ENCODE data around the gene ARHGAP31. TPM values are rescaled to one million over a fixed set of nuclear protein-coding genes. Genes with fewer than 3 reads are reported as not detected.
"Not testable (repeated sequence)": the region's sequence is repeated elsewhere in the genome, so short reads cannot be mapped to it uniquely, and the experiment has no call there.

The ARHGAP31 gene
- total RNA-seq, 1 donor from 2014 or later: 41.7 TPM

GRCh38 chr3:119364401-119364800, 70.2 kb downstream of the ARHGAP31 start:
- ATAC-seq (no peak), DNase-seq (no peak)
- intact Hi-C loops (cut with micrococcal nuclease): no loop called here

GRCh38 chr3:119365418-119365817, 71.2 kb downstream of the ARHGAP31 start:
- DNase-seq (no peak), ATAC-seq (no peak)
- intact Hi-C loops (cut with micrococcal nuclease): no loop called here

GRCh38 chr3:119367000-119367399, 72.8 kb downstream of the ARHGAP31 start:
- DNase-seq (no peak), ATAC-seq (no peak)
- intact Hi-C loops (cut with micrococcal nuclease): no loop called here

- ATAC-seq: no peak
- DNase-seq: no peak
- intact Hi-C loops (cut with micrococcal nuclease): no loop called here
Measured at GRCh38 chr3:119368298-119368697, 74.1 kb downstream of the ARHGAP31 start.

GRCh38 chr3:119371786-119372185, 77.6 kb downstream of the ARHGAP31 start:
- DNase-seq; intact Hi-C loops (cut with micrococcal nuclease); ATAC-seq: not testable (repeated sequence)

- intact Hi-C loops (cut with micrococcal nuclease): no loop called here
- ATAC-seq: no peak
- DNase-seq: no peak
Measured at GRCh38 chr3:119375106-119375505, 80.9 kb downstream of the ARHGAP31 start.

GRCh38 chr3:119375510-119375909, 81.3 kb downstream of the ARHGAP31 start:
- ATAC-seq (no peak), DNase-seq (no peak)
- intact Hi-C loops (cut with micrococcal nuclease): no loop called here

- intact Hi-C loops (cut with micrococcal nuclease): no loop called here
- no peak for DNase-seq
- ATAC-seq: no peak
Measured at GRCh38 chr3:119376758-119377157, 82.6 kb downstream of the ARHGAP31 start.

GRCh38 chr3:119378259-119378803, 84.1 kb downstream of the ARHGAP31 start:
- DNase-seq: no peak
- ATAC-seq: no peak
- intact Hi-C loops (cut with micrococcal nuclease): no loop called here

GRCh38 chr3:119380697-119381096, 86.5 kb downstream of the ARHGAP31 start:
- ATAC-seq: peak; percentile 33
- DNase-seq: no peak
- intact Hi-C loops (cut with micrococcal nuclease): no loop called here

- ATAC-seq (no peak), DNase-seq (no peak)
- intact Hi-C loops (cut with micrococcal nuclease): no loop called here
Measured at GRCh38 chr3:119382134-119382533, 88.0 kb downstream of the ARHGAP31 start.

- no peak for DNase-seq
- no peak for ATAC-seq
- intact Hi-C loops (cut with micrococcal nuclease): no loop called here
Measured at GRCh38 chr3:119388577-119388976, 94.4 kb downstream of the ARHGAP31 start.

GRCh38 chr3:119395923-119396358, 101.8 kb downstream of the ARHGAP31 start:
- ATAC-seq (no peak), DNase-seq (no peak)
- intact Hi-C loops (cut with micrococcal nuclease): no loop called here

GRCh38 chr3:119396870-119397269, 102.7 kb downstream of the ARHGAP31 start:
- DNase-seq (no peak), ATAC-seq (peak; percentile 91)
- intact Hi-C loops (cut with micrococcal nuclease): no loop called here

- intact Hi-C loops (cut with micrococcal nuclease): no loop called here
Measured at GRCh38 chr3:119400466-119400865, 106.3 kb downstream of the ARHGAP31 start.

GRCh38 chr3:119401069-119401468, 106.9 kb downstream of the ARHGAP31 start:
- DNase-seq (no peak), ATAC-seq (no peak)
- intact Hi-C loops (cut with micrococcal nuclease): no loop called here

More at GRCh38 chr3:119400466-119400865, 106.3 kb downstream of the ARHGAP31 start:
- ATAC-seq: no peak
- DNase-seq: no peak

- DNase-seq (no peak), ATAC-seq (no peak)
- intact Hi-C loops (cut with micrococcal nuclease): no loop called here
Measured at GRCh38 chr3:119401503-119402440, 107.6 kb downstream of the ARHGAP31 start.

- DNase-seq (no peak), ATAC-seq (no peak)
- intact Hi-C loops (cut with micrococcal nuclease): no loop called here
Measured at GRCh38 chr3:119402791-119403190, 108.6 kb downstream of the ARHGAP31 start.

- ATAC-seq (no peak), DNase-seq (no peak)
- intact Hi-C loops (cut with micrococcal nuclease): no loop called here
Measured at GRCh38 chr3:119403201-119403600, 109.0 kb downstream of the ARHGAP31 start.

GRCh38 chr3:119405315-119405714, 111.1 kb downstream of the ARHGAP31 start:
- intact Hi-C loops (cut with micrococcal nuclease): no loop called here
- DNase-seq (no peak), ATAC-seq (peak; percentile 54)
